K562 (cell line): ENCODE results near the gene GRIK1. TPM values are rescaled to one million over a fixed set of nuclear protein-coding genes. Genes with fewer than 3 reads are reported as not detected.

Experiments
- ATAC-seq: fragments of 200-7000 bp; cut with Tn5 transposase; 3 replicates; pipeline ENCODE4 v1.9.1; 2020; ENCODE audit warnings: moderate library complexity
- BruUV-seq: library from RNA; stranded (reverse); fragments of 400-500 nt; replicated peaks from 2 replicates; lab custom pipeline; 2021; lab: Mats Ljungman, UMichigan
- CTCF ChIA-PET: fragments of 300-600 bp; formaldehyde crosslinking; extraction: SDS; loops from one replicate; lab custom pipeline; 2021; ENCODE audit warnings: low intra/inter-chr PET ratio; lab: Yijun Ruan, JAX
- POLR2A ChIA-PET: fragments of 300-600, 350-650 bp; sonication (Branson Sonifier 250); formaldehyde crosslinking; extraction: SDS; loops from one replicate; lab custom pipeline; 2021; ENCODE audit warnings: antibody characterized with exemption, inconsistent platforms; lab: Yijun Ruan, JAX
- DNase-seq, 4 experiments: peaks; one replicate each; pipeline versions ENCODE4 v3.0.0 to v3.0.0-alpha.2; 2011 to 2018; ENCODE audit warnings: low spot score in 3 of 4, mixed read lengths in 3 of 4; ENCODE audit errors: extremely low read depth in 1 of 4
- FAIRE-seq: peaks from 2 replicates; lab custom pipeline; 2011; peaks lifted over from hg19 to GRCh38; lab: Jason Lieb, UNC
- H2AFZ ChIP-seq: 2 replicates; pipeline ENCODE4 v1.6.0; 2011; ENCODE audit warnings: low read depth, low read length, control low read depth, inconsistent platforms
- H3K27ac ChIP-seq: fragments of 200-600 bp; 3 replicates; pipeline ENCODE4 v1.8.0; 2011; ENCODE audit warnings: low read depth, mild to moderate bottlenecking, control low read depth, inconsistent platforms, low read length, moderate library complexity, mixed read lengths; ENCODE audit errors: extremely low read depth
- H3K27me3 ChIP-seq, 2 experiments: fragments of 300-600 bp in 1 of 2; 2 replicates in 1 of 2; 3 replicates in 1 of 2; pipeline versions ENCODE4 v1.6.0 to v1.8.0; 2011; ENCODE audit warnings: inconsistent platforms in 2 of 2, low read length in 2 of 2, mild to moderate bottlenecking in 1 of 2, mixed read lengths in 1 of 2, moderate library complexity in 1 of 2; ENCODE audit not compliant: control insufficient read depth in 2 of 2, insufficient read depth in 2 of 2
- H3K36me3 ChIP-seq: fragments of 300-600 bp; 3 replicates; pipeline ENCODE4 v1.8.0; 2011; ENCODE audit warnings: mild to moderate bottlenecking, low read length, inconsistent platforms; ENCODE audit not compliant: control insufficient read depth, insufficient read depth
- H3K4me1 ChIP-seq, 2 experiments: fragments of 200-600 bp in 1 of 2; replicated peaks in 1 of 2; 2 replicates in 1 of 2; 3 replicates in 1 of 2; pipeline versions ENCODE4 v1.5.1 to v1.8.0; 2011; ENCODE audit warnings: inconsistent platforms in 2 of 2, low read length in 2 of 2, mild to moderate bottlenecking in 1 of 2, mixed read lengths in 1 of 2, moderate library complexity in 1 of 2; ENCODE audit not compliant: control insufficient read depth in 2 of 2, insufficient read depth in 2 of 2
- H3K4me2 ChIP-seq: 2 replicates; pipeline ENCODE4 v1.6.1; 2011; ENCODE audit warnings: low read length, control low read depth, inconsistent platforms, mixed read lengths; ENCODE audit not compliant: insufficient read depth
- H3K4me3 ChIP-seq: fragments of 200-600 bp; sonication (generic), shearing (Covaris generic); 2 replicates; pipeline ENCODE4 v1.5.1; 2016; ENCODE audit warnings: control low read depth, inconsistent platforms
- H3K79me2 ChIP-seq: fragments of 200-600 bp; 3 replicates; pipeline ENCODE4 v1.8.0; 2011; ENCODE audit warnings: low read length, inconsistent platforms; ENCODE audit not compliant: control insufficient read depth, insufficient read depth
- H3K9ac ChIP-seq, 2 experiments: 2 replicates each; pipeline versions ENCODE4 v1.6.0 to v1.6.1; 2011; ENCODE audit warnings: low read depth in 2 of 2, low read length in 2 of 2, control low read depth in 1 of 2, inconsistent platforms in 1 of 2, mild to moderate bottlenecking in 1 of 2, mixed read lengths in 1 of 2; ENCODE audit not compliant: insufficient read depth in 1 of 2
- H3K9me1 ChIP-seq: one replicate; pipeline ENCODE4 v1.6.0; 2011; ENCODE audit warnings: inconsistent platforms, mild to moderate bottlenecking, low read length, moderate library complexity; ENCODE audit not compliant: control insufficient read depth, insufficient read depth
- H3K9me3 ChIP-seq: replicated peaks from 2 replicates; pipeline ENCODE4 v1.5.1; 2011; ENCODE audit warnings: low read depth, low read length, inconsistent platforms; ENCODE audit not compliant: control insufficient read depth, insufficient read depth
- H4K20me1 ChIP-seq: replicated peaks from 2 replicates; pipeline ENCODE4 v1.6.1; 2011; ENCODE audit warnings: low read length, inconsistent platforms, mixed read lengths; ENCODE audit not compliant: control insufficient read depth, insufficient read depth
- CHD1 ChIP-seq: fragments of 200-600 bp; sonication (generic); IDR thresholded peaks from one replicate; pipeline ENCODE4 v1.6.1; 2012; ENCODE audit warnings: mild to moderate bottlenecking, moderate library complexity, low read length, inconsistent platforms
- EP300 ChIP-seq: IDR thresholded peaks from 2 replicates; pipeline ENCODE4 v1.6.1; 2012; ENCODE audit warnings: low read length, improper control_type of control experiment
- HEY1 ChIP-seq: fragments of 250-450 bp; sonication (Bioruptor Pico); IDR thresholded peaks from 2 replicates; pipeline ENCODE4 v1.5.0; 2020; ENCODE audit warnings: mild to moderate bottlenecking, moderate library complexity, borderline replicate concordance
- HIVEP1 ChIP-seq: fragments of 250-450 bp; sonication (Bioruptor Pico); IDR thresholded peaks from 2 replicates; pipeline ENCODE4 v1.4.0; 2020; ENCODE audit warnings: mild to moderate bottlenecking
- MBD1 ChIP-seq: fragments of 250-450 bp; sonication (Bioruptor Pico); IDR thresholded peaks from 2 replicates; pipeline ENCODE4 v1.8.0; 2022; ENCODE audit warnings: inconsistent platforms
- MXI1 ChIP-seq: IDR thresholded peaks from 2 replicates; pipeline ENCODE4 v1.6.1; 2011; ENCODE audit warnings: low read depth, mild to moderate bottlenecking, improper control_type of control experiment, low read length
- NFE2 ChIP-seq: IDR thresholded peaks from 2 replicates; pipeline ENCODE4 v1.6.1; 2014; ENCODE audit warnings: antibody characterized with exemption, low read depth
- NR4A1 ChIP-seq, 2 experiments: fragments of 250-450 bp in 1 of 2; fragments of 450-650 bp in 1 of 2; sonication (Bioruptor Pico) in 1 of 2; IDR thresholded peaks; 2 replicates each; pipeline versions ENCODE4 v1.4.0 to v1.6.1; 2016 to 2020; ENCODE audit warnings: mild to moderate bottlenecking in 2 of 2, missing compliant biosample characterization in 1 of 2, missing genetic modification characterization in 1 of 2, moderate library complexity in 1 of 2
- RCOR1 ChIP-seq, 2 experiments: IDR thresholded peaks; 2 replicates each; pipeline ENCODE4 v1.6.1; 2012; ENCODE audit warnings: low read depth in 2 of 2, low read length in 2 of 2, borderline replicate concordance in 1 of 2, improper control_type of control experiment in 1 of 2
- RNF2 ChIP-seq: sonication (generic); IDR thresholded peaks from 2 replicates; pipeline ENCODE4 v1.6.1; 2016
- ZBTB8A ChIP-seq: fragments of 450-650 bp; IDR thresholded peaks from 2 replicates; pipeline ENCODE4 v1.6.1; 2018; ENCODE audit warnings: mild to moderate bottlenecking, moderate library complexity; ENCODE audit not compliant: partially characterized antibody
- ZNF134 ChIP-seq: fragments of 250-450 bp; sonication (Bioruptor Pico); conservative IDR thresholded peaks from 2 replicates; pipeline ENCODE4 v1.4.0; 2020
- ZNF143 ChIP-seq: sonication (generic); formaldehyde crosslinking; IDR thresholded peaks from 2 replicates; pipeline ENCODE4 v1.9.0; 2022; ENCODE audit warnings: mild to moderate bottlenecking, missing genetic modification reagents
- ZNF212 ChIP-seq: fragments of 450-650 bp; formaldehyde crosslinking; IDR thresholded peaks from 2 replicates; pipeline ENCODE4 v1.4.0; 2020; ENCODE audit warnings: mild to moderate bottlenecking
- ZNF23 ChIP-seq: fragments of 250-450 bp; sonication (Bioruptor Pico); IDR thresholded peaks from 2 replicates; pipeline ENCODE4 v1.4.0; 2020; ENCODE audit warnings: mild to moderate bottlenecking
- ZNF764 ChIP-seq: fragments of 250-450 bp; sonication (Bioruptor Pico); IDR thresholded peaks from 2 replicates; pipeline ENCODE4 v1.4.0; 2020; ENCODE audit warnings: low read depth, mild to moderate bottlenecking, moderate library complexity
- WGBS: fragments of 100-300 bp; shearing (Covaris generic); methylation state at CpG from one replicate; pipeline ENCODE4 v1.1.6; 2016; ENCODE audit warnings: low coverage, mixed read lengths; ENCODE audit not compliant: insufficient coverage; ENCODE audit errors: missing lambda C conversion rate; 5-methylcytosine and 5-hydroxymethylcytosine counted together
- in situ Hi-C: fragments of 300-500 bp; cut with MboI; formaldehyde crosslinking; loops from 4 replicates; pipeline ENCODE4 v1.15.0; 2018; ENCODE audit warnings: inconsistent platforms, mixed read lengths
- intact Hi-C: fragments of 100-400 bp; cut with micrococcal nuclease; formaldehyde crosslinking; loops from 2 replicates; pipeline ENCODE4 v1.14.2; 2022
- polyA plus RNA-seq, 8 experiments: library from polyadenylated mRNA; depleted of rRNA in 4 of 8; stranded (reverse) in 5 of 8; unstranded in 3 of 8; fragments of >200 nt; fragmentation: Nextera tagmentation in 2 of 8; fragmentation: Illumina TruSeq in 1 of 8; extraction: Ambion mirVana in 2 of 8; extraction: Trizol in 1 of 8; gene quantifications; 2 replicates each; pipeline versions ENCODE4 v1.2.1 to v1.2.3, GENCODE V29; 2011 to 2014; ENCODE audit warnings: inconsistent platforms in 1 of 8, missing spikeins in 1 of 8
- total RNA-seq, 7 experiments: library from RNA; depleted of rRNA in 6 of 7; stranded (reverse); fragments of >200 nt in 6 of 7; fragmentation: Illumina TruSeq in 2 of 7; extraction: Trizol in 2 of 7; gene quantifications; 2 replicates each; pipeline versions ENCODE4 v1.2.1 to v1.2.3, GENCODE V29; 2011 to 2021; ENCODE audit warnings: low replicate concordance in 1 of 7
- TF ChIP-seq, protein P1 (sequence below): fragments of 450-650 bp; IDR thresholded peaks from 2 replicates; pipeline ENCODE4 v1.6.1; 2016
- TF ChIP-seq, protein P2 (sequence below): sonication (generic); formaldehyde crosslinking; IDR thresholded peaks from 2 replicates; pipeline ENCODE4 v1.8.1; 2022; ENCODE audit warnings: missing genetic modification reagents

The GRIK1 gene
- total and polyA plus RNA-seq, 9 of the 15 experiments (the other 6 are each of a cell fraction or from before 2014, with no cell fraction given) = 0.17 to 2.8 (median 0.53) TPM

DNA sequence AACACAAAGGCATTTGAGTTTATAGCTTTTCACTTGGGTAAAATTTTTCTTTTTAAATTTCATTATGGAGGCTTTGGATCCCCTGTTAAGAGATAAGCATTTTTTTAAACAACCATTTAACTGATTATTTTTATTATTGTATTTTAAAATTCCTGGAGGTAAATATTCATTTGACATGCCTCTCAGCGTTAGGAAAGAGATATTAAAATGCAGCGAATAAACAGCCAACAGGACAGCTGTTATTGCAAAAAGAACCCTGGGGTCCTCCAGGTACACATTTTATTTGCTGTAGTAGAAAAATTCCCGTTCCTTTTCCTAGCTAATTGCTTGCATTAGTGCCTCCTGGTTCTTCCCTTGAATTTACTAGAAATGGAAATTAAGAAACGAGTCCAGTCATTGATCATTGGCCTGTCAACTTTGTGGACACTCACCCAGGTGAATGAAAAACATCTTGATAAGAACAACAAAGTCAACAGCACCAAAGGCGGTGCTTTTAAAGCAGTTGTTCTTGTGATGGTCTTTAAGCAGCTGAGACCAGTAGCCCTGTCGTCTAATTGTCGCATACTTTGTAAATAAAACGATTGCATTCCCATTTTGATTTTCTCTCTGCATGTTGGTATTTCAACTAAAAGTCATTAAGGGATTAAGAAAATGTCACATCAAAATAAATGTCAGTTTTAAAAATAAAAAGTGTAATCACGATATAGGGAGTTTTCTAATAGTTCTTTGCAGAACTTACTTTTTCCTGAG is 282.4 kb downstream of the GRIK1 start:
- Histone ChIP-seq H3K4me2 (peak overlapping the region; percentile 59), H4K20me1 (no peaks in the 10 kb centered on the region), H3K79me2 (no peaks in the 10 kb centered on the region), H3K9me3 (peaks cover 42% of the 10 kb centered on the region), H3K9ac (peak overlapping the region in 1 of 2 experiments; percentile 76; a peak in 2 of 4 replicates), H3K9me1 (no peaks in the 10 kb centered on the region), H3K36me3 (peaks cover 21% of the 10 kb centered on the region), H3K4me1 (peaks cover 8 to 61% of the 10 kb centered on the region in 2 experiments), H3K4me3 (no peak overlapping the region), H3K27ac (peak overlapping the region; percentile 98), H3K27me3 (no peaks in the 10 kb centered on the region), H2AFZ (peak overlapping the region; percentile 77)
- POLR2A ChIA-PET = interaction anchor here (0.7 to 1.3 kb wide), 3 partner anchors 8 to 114 kb away, joined by 3 read pairs; no protein-coding TSS in a partner anchor
- BruUV-seq = TSS peak; percentile 96
- 5% methylated on average over 9 of the region's 9 CpGs for WGBS
- intact Hi-C loops = loop anchor here (5.0 to 10.0 kb wide), 2 partner anchors 180 to 353 kb away; no protein-coding TSS in a partner anchor
- in situ Hi-C loops = no loop called here
- peak; percentile 67 for ATAC-seq
- peak; percentile 36 to 80 (median 52) for DNase-seq
- peak; percentile 74 for FAIRE-seq
- CTCF ChIA-PET = no interaction called here
- TF ChIP-seq MBD1 (CRISPR knock-in tag) = peak; percentile 40; the same call in 1 of the 2 replicates
- TF ChIP-seq ZNF764 (CRISPR knock-in tag) = no peak
- TF ChIP-seq ZNF134 (CRISPR knock-in tag) = peak; percentile 35; the same call in 1 of the 2 replicates
- TF ChIP-seq RNF2 = no peak
- TF ChIP-seq, protein P1, sequence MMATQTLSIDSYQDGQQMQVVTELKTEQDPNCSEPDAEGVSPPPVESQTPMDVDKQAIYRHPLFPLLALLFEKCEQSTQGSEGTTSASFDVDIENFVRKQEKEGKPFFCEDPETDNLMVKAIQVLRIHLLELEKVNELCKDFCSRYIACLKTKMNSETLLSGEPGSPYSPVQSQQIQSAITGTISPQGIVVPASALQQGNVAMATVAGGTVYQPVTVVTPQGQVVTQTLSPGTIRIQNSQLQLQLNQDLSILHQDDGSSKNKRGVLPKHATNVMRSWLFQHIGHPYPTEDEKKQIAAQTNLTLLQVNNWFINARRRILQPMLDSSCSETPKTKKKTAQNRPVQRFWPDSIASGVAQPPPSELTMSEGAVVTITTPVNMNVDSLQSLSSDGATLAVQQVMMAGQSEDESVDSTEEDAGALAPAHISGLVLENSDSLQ = peak; percentile 92
- no peak for TF ChIP-seq ZNF212 (CRISPR knock-in tag)
- TF ChIP-seq ZNF23 (CRISPR knock-in tag) = 0 out of 2 replicates have a peak, but pooled peaks have one; percentile 4
- TF ChIP-seq HIVEP1 (CRISPR knock-in tag) = 0 out of 2 replicates have a peak, but pooled peaks have one; percentile 10
- TF ChIP-seq, protein P2, sequence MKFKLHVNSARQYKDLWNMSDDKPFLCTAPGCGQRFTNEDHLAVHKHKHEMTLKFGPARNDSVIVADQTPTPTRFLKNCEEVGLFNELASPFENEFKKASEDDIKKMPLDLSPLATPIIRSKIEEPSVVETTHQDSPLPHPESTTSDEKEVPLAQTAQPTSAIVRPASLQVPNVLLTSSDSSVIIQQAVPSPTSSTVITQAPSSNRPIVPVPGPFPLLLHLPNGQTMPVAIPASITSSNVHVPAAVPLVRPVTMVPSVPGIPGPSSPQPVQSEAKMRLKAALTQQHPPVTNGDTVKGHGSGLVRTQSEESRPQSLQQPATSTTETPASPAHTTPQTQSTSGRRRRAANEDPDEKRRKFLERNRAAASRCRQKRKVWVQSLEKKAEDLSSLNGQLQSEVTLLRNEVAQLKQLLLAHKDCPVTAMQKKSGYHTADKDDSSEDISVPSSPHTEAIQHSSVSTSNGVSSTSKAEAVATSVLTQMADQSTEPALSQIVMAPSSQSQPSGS (CRISPR knock-in tag) = no peak
- no peak for TF ChIP-seq ZNF143
- TF ChIP-seq EP300 = peak; percentile 71
- TF ChIP-seq CHD1 = no peak
- peak in 1 of 2 experiments; percentile 74; a peak in 1 of 4 replicates for TF ChIP-seq RCOR1 (IDR thresholded peaks at IDR 0.05; ENCODE audit: borderline replicate concordance in 1 of 2, low read depth in 2 of 2, low read length in 2 of 2)
- no peak for TF ChIP-seq MXI1
- TF ChIP-seq NFE2 = 0 out of 2 replicates have a peak, but pooled peaks have one; percentile 23
- peak; percentile 50 for TF ChIP-seq ZBTB8A
- TF ChIP-seq NR4A1 (CRISPR knock-in tag; IDR thresholded peaks at IDR 0.05) = no peak
- TF ChIP-seq NR4A1 (tag; IDR thresholded peaks at IDR 0.05) = no peak
- TF ChIP-seq HEY1 (CRISPR knock-in tag) = 0 out of 2 replicates have a peak, but pooled peaks have one; percentile 66
